ENCODE results near the gene CCDC194. TPM values are rescaled to one million over a fixed set of nuclear protein-coding genes. Genes with fewer than 3 reads are reported as not detected.

The CCDC194 gene
- total and polyA plus RNA-seq, 2 of the 13 experiments (the other 11 are each of a cell fraction or from before 2014, with no cell fraction given): 0.13 to 0.21 TPM

GRCh38 chr19:17419621-17420474, 25.9 kb upstream of the CCDC194 start, which contains the start of gene MVB12A (continued):
- no peak for TF ChIP-seq NR2F6 (IDR thresholded peaks at IDR 0.05)
- peak; percentile 36; the same call in 1 of the 2 replicates for TF ChIP-seq NR2F6 (CRISPR knock-in tag; IDR thresholded peaks at IDR 0.05)
- TF ChIP-seq NFE2L1 (CRISPR knock-in tag; IDR thresholded peaks at IDR 0.05; ENCODE audit: borderline replicate concordance): no peak
- 0 out of 2 replicates have a peak, but pooled peaks have one; percentile 54 for TF ChIP-seq ZNF510 (CRISPR knock-in tag; IDR thresholded peaks at IDR 0.05; ENCODE audit: low read depth)
- no peak for TF ChIP-seq FOXP4 (CRISPR knock-in tag; IDR thresholded peaks at IDR 0.05)
- TF ChIP-seq TOPORS (CRISPR knock-in tag; IDR thresholded peaks at IDR 0.05): 0 out of 2 replicates have a peak, but pooled peaks have one; percentile 15
- peak; percentile 26; the same call in 1 of the 2 replicates for TF ChIP-seq CSRNP1 (CRISPR knock-in tag; IDR thresholded peaks at IDR 0.05)
- TF ChIP-seq ZNF44 (CRISPR knock-in tag; IDR thresholded peaks at IDR 0.05): no peak
- TF ChIP-seq HOXD1 (CRISPR knock-in tag; IDR thresholded peaks at IDR 0.05): peak; percentile 83
- no peak for TF ChIP-seq ZBTB37 (CRISPR knock-in tag; IDR thresholded peaks at IDR 0.05)
- no peak for TF ChIP-seq GTF2F1 (IDR thresholded peaks at IDR 0.05; ENCODE audit: low read length)
- peak; percentile 89; the same call in 1 of the 2 replicates for TF ChIP-seq RFXAP (CRISPR knock-in tag; IDR thresholded peaks at IDR 0.05; ENCODE audit: borderline replicate concordance)
- peak; percentile 98 for TF ChIP-seq HOXA3 (CRISPR knock-in tag; IDR thresholded peaks at IDR 0.05)
- TF ChIP-seq ZBTB38 (CRISPR knock-in tag; IDR thresholded peaks at IDR 0.05): peak; percentile 15; the same call in 1 of the 2 replicates
- TF ChIP-seq POGK (CRISPR knock-in tag; conservative IDR thresholded peaks at IDR 0.05): no peak
- peak; percentile 61 for TF ChIP-seq RFX5 (IDR thresholded peaks at IDR 0.05; ENCODE audit: low read depth, low read length)
- TF ChIP-seq TBX2 (CRISPR knock-in tag; IDR thresholded peaks at IDR 0.05; ENCODE audit: borderline replicate concordance): peak; percentile 70
- no peak for TF ChIP-seq SP1 (IDR thresholded peaks at IDR 0.05)
- TF ChIP-seq SP1 (CRISPR knock-in tag; IDR thresholded peaks at IDR 0.05): 0 out of 2 replicates have a peak, but pooled peaks have one; percentile 62
- TF ChIP-seq KAT8 (CRISPR knock-in tag; IDR thresholded peaks at IDR 0.05): peak; percentile 95
- no peak for TF ChIP-seq NR1H2 (CRISPR knock-in tag; IDR thresholded peaks at IDR 0.05; ENCODE audit: borderline replicate concordance, low read depth)
- peak; percentile 36 for TF ChIP-seq PHF5A (CRISPR knock-in tag; IDR thresholded peaks at IDR 0.05; ENCODE audit: low read depth, unreplicated experiment)
- peak; percentile 96 for TF ChIP-seq ZNF143 (CRISPR knock-in tag; IDR thresholded peaks at IDR 0.05)
- no peak for TF ChIP-seq ZNF841 (CRISPR knock-in tag; IDR thresholded peaks at IDR 0.05; ENCODE audit: borderline replicate concordance)
- TF ChIP-seq ISL2 (CRISPR knock-in tag; IDR thresholded peaks at IDR 0.05): peak; percentile 71
